ENCODE results near the gene MKS1. TPM values are rescaled to one million over a fixed set of nuclear protein-coding genes. Genes with fewer than 3 reads are reported as not detected.

Gene MKS1
- total RNA-seq, 1 experiment from 2014 or later = 24.8 TPM

GRCh38 chr17:58156839-58157803 lies 61.9 kb downstream of the MKS1 start:
- H3K36me3 Mint-ChIP-seq (ENCODE audit: insufficient read depth in 1 of 3, low read depth in 3 of 3) = no peaks in the 10 kb centered on the region; a peak in 1 of 7 replicates
- no peak overlapping the region for H2BK20ac ChIP-seq (ENCODE audit: low read depth, low read length, poor library complexity, severe bottlenecking)
- H2BK5ac ChIP-seq (ENCODE audit: insufficient read length, low read length) = no peak overlapping the region
- peak overlapping the region; percentile 94 for H3K14ac ChIP-seq (ENCODE audit: insufficient read depth, low read length)
- no peak overlapping the region for H4K91ac ChIP-seq (ENCODE audit: insufficient read length, low read depth, low read length)
- H3K56ac ChIP-seq (ENCODE audit: insufficient read length, low read depth, low read length) = no peak overlapping the region
- peak overlapping the region; percentile 72 to 88 for H3K4me3 Mint-ChIP-seq
- H3K9me3 Mint-ChIP-seq = no peaks in the 10 kb centered on the region
- H3K9ac ChIP-seq (ENCODE audit: extremely low read depth, insufficient read length, low read length) = peak overlapping the region; percentile 46
- H3K27ac Mint-ChIP-seq = peak overlapping the region in 2 of 3 experiments; percentile 12 to 81; a peak in 2 of 7 replicates
- H3K79me2 ChIP-seq (ENCODE audit: insufficient read depth, low read length) = no peaks in the 10 kb centered on the region
- H2BK12ac ChIP-seq (ENCODE audit: insufficient read length, low read depth, low read length) = no peak overlapping the region
- WGBS (ENCODE audit: extremely low coverage, insufficient read length, low lambda C conversion rate) = no CpG with 5 or more reads among the region's 65 CpGs
- no peak overlapping the region for H3K4ac ChIP-seq (ENCODE audit: low read depth, low read length)
- peaks cover 11% of the 10 kb centered on the region for H3K23me2 ChIP-seq (ENCODE audit: insufficient read length, low read depth, low read length, poor library complexity, severe bottlenecking)
- no peak overlapping the region for H3T11ph ChIP-seq (ENCODE audit: low read length)
- H2BK120ac ChIP-seq (ENCODE audit: low read depth, low read length, poor library complexity, severe bottlenecking) = no peak overlapping the region
- no peak overlapping the region for H3K23ac ChIP-seq (ENCODE audit: insufficient read length, low read depth, low read length)
- no peaks in the 10 kb centered on the region for H4K20me1 ChIP-seq (ENCODE audit: control insufficient read depth, insufficient read depth, insufficient read length)
- peak; percentile 38 for TF ChIP-seq CTCF (conservative IDR thresholded peaks at IDR 0.05)
- H3K4me2 ChIP-seq (ENCODE audit: insufficient read depth, insufficient read length, low read length) = peak overlapping the region; percentile 82
- H3K27me3 ChIP-seq (ENCODE audit: insufficient read depth, low read length) = no peaks in the 10 kb centered on the region; the same call in 1 of the 2 replicates
- no peak overlapping the region for H2BK15ac ChIP-seq (ENCODE audit: low read depth, low read length)
- peaks cover 6 to 7% of the 10 kb centered on the region in 2 experiments for H3K4me1 Mint-ChIP-seq
- peak; percentile 86 for DNase-seq
- H3K27me3 Mint-ChIP-seq (ENCODE audit: low read depth) = peaks cover 86% of the 10 kb centered on the region
- H3K27ac ChIP-seq (ENCODE audit: insufficient read length, low read depth, low read length) = no peak overlapping the region
- no peaks in the 10 kb centered on the region for H3K79me1 ChIP-seq (ENCODE audit: insufficient read depth, low read depth, low read length, poor library complexity, severe bottlenecking)
- H4K5ac ChIP-seq (ENCODE audit: insufficient read length, low read depth, low read length) = no peak overlapping the region
- no peak overlapping the region for H2AK5ac ChIP-seq (ENCODE audit: insufficient read length, low read length)
- no peaks in the 10 kb centered on the region; the same call in 1 of the 2 replicates for H3K4me1 ChIP-seq (ENCODE audit: insufficient read depth, low read length)
- peak overlapping the region; percentile 92 for H2AFZ ChIP-seq (ENCODE audit: low read length)
- H3K18ac ChIP-seq (ENCODE audit: insufficient read length, low read depth, low read length) = peak overlapping the region; percentile 92
- H3K9me3 ChIP-seq (ENCODE audit: control insufficient read depth, low read depth, low read length) = no peaks in the 10 kb centered on the region
- no peak overlapping the region for H4K8ac ChIP-seq (replicated peaks; ENCODE audit: insufficient read length, low read depth, low read length)

Other genes with a start within 250 kb of the MKS1 start
- gene VEZF1, start 231.0 kb downstream of the MKS1 start, total RNA-seq (2021) = 57.7 and 58.1 TPM in 2 replicates
- gene SRSF1, start 212.0 kb downstream of the MKS1 start, total RNA-seq (2021) = 462 and 470 TPM in 2 replicates
- gene DYNLL2, start 135.8 kb downstream of the MKS1 start, total RNA-seq (2021) = 38.7 and 39.3 TPM in 2 replicates
- gene OR4D1, start 70.9 kb downstream of the MKS1 start, total RNA-seq (2021) = 0.11 and 0.15 TPM in 2 replicates
- gene OR4D2, start 52.3 kb downstream of the MKS1 start, total RNA-seq (2021) = not detected in 2 replicates
- not detected in 2 replicates for gene EPX, start 26.5 kb downstream of the MKS1 start, total RNA-seq (2021)
- 0.11 and 0.17 TPM in 2 replicates for gene LPO, start 19.3 kb upstream of the MKS1 start, total RNA-seq (2021)
- gene MPO, start 61.7 kb upstream of the MKS1 start, total RNA-seq (2021) = not detected in 2 replicates
- gene TSPOAP1, start 109.5 kb upstream of the MKS1 start, total RNA-seq (2021) = 17.3 and 19.0 TPM in 2 replicates
- gene SUPT4H1, start 132.9 kb upstream of the MKS1 start, total RNA-seq (2021) = 107 and 109 TPM in 2 replicates
- 0.42 and 0.72 TPM in 2 replicates for gene RNF43, start 198.3 kb upstream of the MKS1 start, total RNA-seq (2021)